SU-DHL-6 (cell line): ENCODE results near the gene GPR176.

Experiments
- EZH2phosphoT487 ChIP-seq: fragments of 200-600 bp; sonication (generic), shearing (Covaris generic); conservative IDR thresholded peaks from 2 replicates; pipeline ENCODE4 v1.6.1; 2018; ENCODE audit warnings: mild to moderate bottlenecking, antibody characterized with exemption, low read length, moderate library complexity, mixed read lengths
- TF ChIP-seq, protein P1 (sequence below): fragments of 200-600 bp; sonication (generic); IDR thresholded peaks from one replicate; pipeline ENCODE4 v1.5.1; 2017; ENCODE audit warnings: antibody characterized with exemption, mild to moderate bottlenecking, low read length, moderate library complexity; ENCODE audit not compliant: insufficient read depth, poor library complexity, severe bottlenecking

GRCh38 chr15:39854161-39854560, 65.9 kb downstream of the GPR176 start:
- TF ChIP-seq, protein P1, sequence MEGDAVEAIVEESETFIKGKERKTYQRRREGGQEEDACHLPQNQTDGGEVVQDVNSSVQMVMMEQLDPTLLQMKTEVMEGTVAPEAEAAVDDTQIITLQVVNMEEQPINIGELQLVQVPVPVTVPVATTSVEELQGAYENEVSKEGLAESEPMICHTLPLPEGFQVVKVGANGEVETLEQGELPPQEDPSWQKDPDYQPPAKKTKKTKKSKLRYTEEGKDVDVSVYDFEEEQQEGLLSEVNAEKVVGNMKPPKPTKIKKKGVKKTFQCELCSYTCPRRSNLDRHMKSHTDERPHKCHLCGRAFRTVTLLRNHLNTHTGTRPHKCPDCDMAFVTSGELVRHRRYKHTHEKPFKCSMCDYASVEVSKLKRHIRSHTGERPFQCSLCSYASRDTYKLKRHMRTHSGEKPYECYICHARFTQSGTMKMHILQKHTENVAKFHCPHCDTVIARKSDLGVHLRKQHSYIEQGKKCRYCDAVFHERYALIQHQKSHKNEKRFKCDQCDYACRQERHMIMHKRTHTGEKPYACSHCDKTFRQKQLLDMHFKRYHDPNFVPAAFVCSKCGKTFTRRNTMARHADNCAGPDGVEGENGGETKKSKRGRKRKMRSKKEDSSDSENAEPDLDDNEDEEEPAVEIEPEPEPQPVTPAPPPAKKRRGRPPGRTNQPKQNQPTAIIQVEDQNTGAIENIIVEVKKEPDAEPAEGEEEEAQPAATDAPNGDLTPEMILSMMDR: no peak
- no peak for TF ChIP-seq EZH2phosphoT487
